ENCODE results near the gene ITGA8. TPM values are rescaled to one million over a fixed set of nuclear protein-coding genes. Genes with fewer than 3 reads are reported as not detected.
"Not testable (repeated sequence)": the region's sequence is repeated elsewhere in the genome, so short reads cannot be mapped to it uniquely, and the experiment has no call there.

Gene ITGA8
- total and polyA plus RNA-seq, 7 experiments from 2014 or later, result not detected

DNA sequence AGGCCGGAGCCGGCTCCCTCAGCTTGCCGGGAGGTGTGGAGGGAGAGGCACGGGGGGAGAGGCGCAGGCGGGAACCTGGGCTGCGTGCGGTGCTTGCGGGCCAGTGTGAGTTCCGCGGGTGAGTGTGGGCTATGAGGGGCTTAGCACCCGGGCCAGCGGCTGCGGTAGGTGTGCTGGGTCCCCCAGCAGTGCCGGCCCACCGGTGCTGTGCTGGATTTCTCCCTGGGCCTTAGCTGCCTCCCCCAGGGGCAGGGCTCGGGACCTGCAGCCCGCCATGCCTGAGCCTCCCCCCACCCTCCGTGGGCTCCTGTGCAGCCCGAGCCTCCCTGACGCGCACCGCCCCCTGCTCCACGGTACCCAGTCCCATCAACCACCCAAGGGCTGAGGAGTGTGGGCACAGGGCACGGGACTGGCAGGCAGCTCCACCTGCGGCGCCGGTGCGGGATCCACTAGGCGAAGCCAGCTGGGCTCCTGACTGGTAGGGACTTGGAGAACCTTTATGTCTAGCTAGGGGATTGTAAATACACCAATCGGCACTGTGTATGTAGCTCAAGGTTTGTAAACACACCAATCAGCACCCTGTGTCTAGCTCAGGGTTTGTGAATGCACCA, 184.7 kb downstream of the ITGA8 start:
- H3K36me3 Mint-ChIP-seq; H3K27me3 ChIP-seq (ENCODE audit: control insufficient read depth in 2 of 2, insufficient read depth in 2 of 2, low read length in 2 of 2); ATAC-seq; H3K36me3 ChIP-seq (ENCODE audit: control insufficient read depth in 2 of 3, insufficient read depth in 3 of 3, low read length in 3 of 3); H3K9me3 Mint-ChIP-seq; H3K27ac ChIP-seq (ENCODE audit: low read depth, low read length); H3K4me1 Mint-ChIP-seq; intact Hi-C loops (cut with micrococcal nuclease); H3K4me1 ChIP-seq (ENCODE audit: control insufficient read depth in 2 of 2, insufficient read depth in 2 of 2, low read length in 2 of 2); H3K4me3 Mint-ChIP-seq; H3K27ac Mint-ChIP-seq; CTCF ChIA-PET; H3K4me3 ChIP-seq (ENCODE audit: low read length); H3K9me3 ChIP-seq (ENCODE audit: control insufficient read depth in 2 of 3, low read length in 3 of 3); POLR2A ChIA-PET; DNase-seq: not testable (repeated sequence)
- H3K27me3 Mint-ChIP-seq, result peaks cover 0 to 29% (median 9%) of the 10 kb centered on the region in 5 donors

DNA sequence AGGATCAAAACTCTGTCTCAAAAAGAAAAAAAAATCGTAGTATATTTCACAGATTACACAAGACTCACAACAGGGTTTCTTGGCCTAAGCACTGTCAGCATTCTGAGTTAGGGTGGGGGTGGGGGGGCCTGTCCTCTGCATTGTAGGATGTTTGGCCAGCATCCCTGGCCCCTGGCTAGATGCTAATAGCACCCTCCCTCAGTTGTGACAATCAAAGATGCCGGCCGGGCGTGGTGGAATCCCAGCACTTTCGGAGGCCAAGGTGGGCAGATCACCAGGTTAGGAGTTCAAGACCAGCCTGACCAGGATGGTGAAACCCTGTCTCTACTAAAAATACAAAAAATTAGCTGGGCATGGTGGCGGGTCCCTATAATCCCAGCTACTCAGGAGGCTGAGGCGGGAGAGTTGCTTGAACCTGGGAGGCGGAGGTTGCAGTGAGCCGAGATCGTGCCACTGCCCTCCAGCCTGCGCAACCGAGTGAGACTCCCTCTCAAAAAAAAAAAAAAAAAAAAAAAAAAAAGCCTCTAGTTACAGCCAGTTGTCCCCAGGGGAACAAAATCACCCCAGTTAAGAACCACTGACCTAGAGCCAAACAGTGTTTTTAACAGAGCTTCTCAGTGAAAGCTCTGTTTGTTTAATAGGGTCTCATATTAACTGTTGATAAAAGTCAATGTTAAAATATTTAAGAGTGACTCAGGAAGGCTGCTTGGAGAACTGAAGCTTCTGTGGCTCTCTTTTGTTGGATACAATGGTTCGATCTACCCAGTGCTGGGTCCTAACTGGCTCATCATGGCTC, 187.6 kb downstream of the ITGA8 start:
- Histone ChIP-seq H3K27me3 (ENCODE audit: control insufficient read depth in 2 of 2, insufficient read depth in 2 of 2, low read length in 2 of 2) (no peaks in the 10 kb centered on the region), H3K36me3 (ENCODE audit: control insufficient read depth in 2 of 3, insufficient read depth in 3 of 3, low read length in 3 of 3) (no peaks in the 10 kb centered on the region), H3K9me3 (ENCODE audit: control insufficient read depth in 2 of 3, low read length in 3 of 3) (no peaks in the 10 kb centered on the region), H3K4me1 (ENCODE audit: control insufficient read depth in 2 of 2, insufficient read depth in 2 of 2, low read length in 2 of 2) (no peaks in the 10 kb centered on the region), H3K27ac (ENCODE audit: low read depth, low read length) (no peak overlapping the region), H3K4me3 (ENCODE audit: low read length) (no peak overlapping the region)
- ATAC-seq, result no peak
- Mint-ChIP-seq H3K4me3 (no peak overlapping the region), H3K36me3 (no peaks in the 10 kb centered on the region), H3K9me3 (peaks cover 0 to 4% (median 0%) of the 10 kb centered on the region in 11 donors), H3K4me1 (peaks cover 0 to 2% (median 0%) of the 10 kb centered on the region in 7 donors), H3K27ac (no peak overlapping the region), H3K27me3 (peaks cover 2 to 33% (median 19%) of the 10 kb centered on the region in 5 donors)
- no peak for DNase-seq
- intact Hi-C loops (cut with micrococcal nuclease), result no loop called here
- ChIA-PET CTCF (no interaction called here), POLR2A (no interaction called here)

DNA sequence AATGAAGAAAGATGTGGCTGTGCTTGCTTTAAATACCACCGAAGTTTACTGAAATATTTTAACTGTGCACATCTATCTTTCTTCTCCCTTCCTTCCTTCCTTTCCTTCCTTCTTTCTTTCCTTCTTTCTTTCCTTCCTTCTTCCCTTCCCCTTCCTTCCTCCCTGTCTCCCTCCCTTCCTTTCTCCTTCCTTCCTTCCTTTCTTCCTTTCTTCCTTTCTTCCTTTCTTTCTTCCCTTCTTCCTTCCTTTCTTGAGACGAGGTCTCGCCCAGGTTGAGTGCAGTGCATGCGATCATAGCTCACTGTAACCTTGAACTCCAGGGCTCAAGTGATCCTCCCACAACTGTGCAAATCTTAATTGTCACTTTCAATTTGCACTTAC, 190.9 kb downstream of the ITGA8 start:
- POLR2A ChIA-PET, result no interaction called here

DNA sequence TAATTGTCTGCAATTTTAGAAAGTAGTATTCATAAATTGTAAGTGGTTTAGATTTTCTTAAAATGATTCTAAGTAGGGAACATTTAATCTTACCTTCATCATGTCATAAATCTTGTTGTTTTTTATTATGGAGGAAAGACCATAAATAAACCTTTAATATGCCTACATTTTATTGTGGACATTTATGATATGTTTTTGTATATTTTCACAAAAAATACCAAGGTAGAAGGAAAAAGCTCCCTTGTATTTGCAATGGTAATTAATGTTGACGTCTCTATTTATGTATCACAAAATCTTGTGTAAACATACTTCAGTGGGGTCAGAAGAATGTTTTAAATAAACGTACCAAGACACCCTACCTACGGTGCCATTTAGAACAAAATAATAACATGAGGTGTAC, 193.0 kb downstream of the ITGA8 start:
- no peaks in the 10 kb centered on the region for H3K36me3 ChIP-seq (ENCODE audit: control insufficient read depth in 2 of 3, insufficient read depth in 3 of 3, low read length in 3 of 3)
- H3K9me3 ChIP-seq (ENCODE audit: control insufficient read depth in 2 of 3, low read length in 3 of 3), result no peaks in the 10 kb centered on the region
- POLR2A ChIA-PET, result interaction anchor here (0.6 kb wide), 1 partner anchor 71 kb away, joined by 4 read pairs; no protein-coding TSS in a partner anchor
- no peaks in the 10 kb centered on the region for H3K27me3 ChIP-seq (ENCODE audit: control insufficient read depth in 2 of 2, insufficient read depth in 2 of 2, low read length in 2 of 2)
- no peaks in the 10 kb centered on the region for H3K4me1 ChIP-seq (ENCODE audit: control insufficient read depth in 2 of 2, insufficient read depth in 2 of 2, low read length in 2 of 2)
- Mint-ChIP-seq H3K36me3 (no peaks in the 10 kb centered on the region), H3K27me3 (peaks cover 4 to 29% (median 15%) of the 10 kb centered on the region in 5 donors), H3K4me1 (peaks cover 0 to 2% (median 0%) of the 10 kb centered on the region in 7 donors), H3K27ac (no peak overlapping the region), H3K4me3 (no peak overlapping the region), H3K9me3 (peaks cover 0 to under 1% (median 0%) of the 10 kb centered on the region in 11 donors)
- no peak overlapping the region for H3K27ac ChIP-seq (ENCODE audit: low read depth, low read length)
- intact Hi-C loops (cut with micrococcal nuclease), result no loop called here
- no peak for ATAC-seq
- no peak overlapping the region for H3K4me3 ChIP-seq (ENCODE audit: low read length)
- DNase-seq, result no peak
- CTCF ChIA-PET, result no interaction called here

More for the DNA sequence above, 190.9 kb downstream of the ITGA8 start:
- DNase-seq (no peak), ATAC-seq (no peak)
- Mint-ChIP-seq H3K9me3 (no peaks in the 10 kb centered on the region), H3K4me3 (no peak overlapping the region), H3K4me1 (peaks cover 0 to 2% (median 0%) of the 10 kb centered on the region in 7 donors), H3K36me3 (no peaks in the 10 kb centered on the region), H3K27me3 (peaks cover 4 to 28% (median 19%) of the 10 kb centered on the region in 5 donors), H3K27ac (no peak overlapping the region)
- Histone ChIP-seq H3K27ac (ENCODE audit: low read depth, low read length) (no peak overlapping the region), H3K9me3 (ENCODE audit: control insufficient read depth in 2 of 3, low read length in 3 of 3) (no peaks in the 10 kb centered on the region), H3K27me3 (ENCODE audit: control insufficient read depth in 2 of 2, insufficient read depth in 2 of 2, low read length in 2 of 2) (no peaks in the 10 kb centered on the region), H3K36me3 (ENCODE audit: control insufficient read depth in 2 of 3, insufficient read depth in 3 of 3, low read length in 3 of 3) (no peaks in the 10 kb centered on the region), H3K4me3 (ENCODE audit: low read length) (no peak overlapping the region), H3K4me1 (ENCODE audit: control insufficient read depth in 2 of 2, insufficient read depth in 2 of 2, low read length in 2 of 2) (no peaks in the 10 kb centered on the region)
- intact Hi-C loops (cut with micrococcal nuclease), result no loop called here
- CTCF ChIA-PET, result no interaction called here

- Histone ChIP-seq H3K4me1 (ENCODE audit: control insufficient read depth in 2 of 2, insufficient read depth in 2 of 2, low read length in 2 of 2) (no peaks in the 10 kb centered on the region), H3K27me3 (ENCODE audit: control insufficient read depth in 2 of 2, insufficient read depth in 2 of 2, low read length in 2 of 2) (no peaks in the 10 kb centered on the region), H3K27ac (ENCODE audit: low read depth, low read length) (no peak overlapping the region), H3K4me3 (ENCODE audit: low read length) (no peak overlapping the region), H3K9me3 (ENCODE audit: control insufficient read depth in 2 of 3, low read length in 3 of 3) (no peaks in the 10 kb centered on the region), H3K36me3 (ENCODE audit: control insufficient read depth in 2 of 3, insufficient read depth in 3 of 3, low read length in 3 of 3) (no peaks in the 10 kb centered on the region)
- no peak overlapping the region for H3K27ac Mint-ChIP-seq
- ATAC-seq, result no peak
- H3K36me3 Mint-ChIP-seq, result peaks cover 0 to 3% (median 0%) of the 10 kb centered on the region in 5 donors
- H3K27me3 Mint-ChIP-seq, result peaks cover 2 to 42% (median 22%) of the 10 kb centered on the region in 5 donors
- ChIA-PET CTCF (no interaction called here), POLR2A (no interaction called here)
- H3K4me3 Mint-ChIP-seq, result no peak overlapping the region
- DNase-seq, result no peak
- peaks cover 0 to 8% (median 0%) of the 10 kb centered on the region in 11 donors for H3K9me3 Mint-ChIP-seq
- intact Hi-C loops (cut with micrococcal nuclease), result no loop called here
- no peaks in the 10 kb centered on the region for H3K4me1 Mint-ChIP-seq
Observed at GRCh38 chr10:15521328-15521903, 198.3 kb downstream of the ITGA8 start.

DNA sequence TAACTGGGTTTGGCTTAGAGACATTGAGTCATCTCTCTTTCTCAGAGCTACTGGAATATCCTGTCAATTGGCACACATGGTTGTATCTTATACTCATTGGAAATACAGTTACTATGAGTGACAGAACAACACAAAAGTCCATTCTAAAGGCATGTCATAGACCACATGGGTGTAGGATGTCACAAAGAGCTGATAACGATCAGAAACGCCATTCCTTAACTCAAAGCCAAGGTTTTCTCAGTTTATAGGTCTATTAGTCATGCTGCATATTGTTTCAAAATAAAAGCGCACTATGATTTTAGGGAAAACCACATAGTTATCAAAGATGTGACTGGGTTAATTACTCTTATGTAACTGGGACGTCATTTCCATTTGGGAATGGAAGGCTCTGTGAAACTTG, 201.5 kb downstream of the ITGA8 start:
- H3K4me1 ChIP-seq (ENCODE audit: control insufficient read depth in 2 of 2, insufficient read depth in 2 of 2, low read length in 2 of 2), result no peaks in the 10 kb centered on the region
- peaks cover 0 to 37% (median 21%) of the 10 kb centered on the region in 5 donors for H3K27me3 Mint-ChIP-seq
- H3K27ac ChIP-seq (ENCODE audit: low read depth, low read length), result no peak overlapping the region
- DNase-seq (no peak), ATAC-seq (no peak)
- intact Hi-C loops (cut with micrococcal nuclease), result no loop called here
- no peaks in the 10 kb centered on the region for H3K36me3 ChIP-seq (ENCODE audit: control insufficient read depth in 2 of 3, insufficient read depth in 3 of 3, low read length in 3 of 3)
- POLR2A ChIA-PET, result no interaction called here
- no peak overlapping the region for H3K4me3 Mint-ChIP-seq
- no peaks in the 10 kb centered on the region for H3K9me3 ChIP-seq (ENCODE audit: control insufficient read depth in 2 of 3, low read length in 3 of 3)
- peaks cover 0 to 3% (median 0%) of the 10 kb centered on the region in 5 donors for H3K36me3 Mint-ChIP-seq
- no peaks in the 10 kb centered on the region for H3K4me1 Mint-ChIP-seq
- no peak overlapping the region for H3K4me3 ChIP-seq (ENCODE audit: low read length)
- CTCF ChIA-PET, result no interaction called here
- peaks cover 0 to 8% (median 0%) of the 10 kb centered on the region in 11 donors for H3K9me3 Mint-ChIP-seq
- no peak overlapping the region for H3K27ac Mint-ChIP-seq
- H3K27me3 ChIP-seq (ENCODE audit: control insufficient read depth in 2 of 2, insufficient read depth in 2 of 2, low read length in 2 of 2), result no peaks in the 10 kb centered on the region
